H1 (cell line): ENCODE measurements around the gene AOAH. TPM values are rescaled to one million over a fixed set of nuclear protein-coding genes. Genes with fewer than 3 reads are reported as not detected.

Experiments
- CHD2 ChIP-seq: IDR thresholded peaks from 2 replicates; pipeline ENCODE4 v1.6.1; 2012; ENCODE audit warnings: low read length, improper control_type of control experiment
- KDM1A ChIP-seq: fragments of 200-600, 300-600 bp; sonication (generic); IDR thresholded peaks from 2 replicates; pipeline ENCODE4 v1.7.1; 2016; ENCODE audit warnings: mild to moderate bottlenecking, low read length, borderline replicate concordance
- YY1 ChIP-seq: IDR thresholded peaks from 2 replicates; pipeline ENCODE4 v1.6.1; 2011; ENCODE audit warnings: low read depth, mild to moderate bottlenecking, low read length
- polyA plus RNA-seq, 7 experiments: library from polyadenylated mRNA; depleted of rRNA in 3 of 7; stranded (reverse) in 5 of 7; unstranded in 2 of 7; fragments of >200 nt in 5 of 7; fragments of 200-250 nt in 2 of 7; gene quantifications; 1 replicate in 5 of 7; 2 replicates in 1 of 7; 4 replicates in 1 of 7; pipeline versions ENCODE4 v1.2.1 to v1.2.3, GENCODE V29; 2011 to 2013; ENCODE audit warnings: missing spikeins in 2 of 7, mixed read lengths in 2 of 7
- total RNA-seq: library from RNA; stranded (reverse); fragmentation: NEBNext Ultra II Directional; extraction: Animal tissue kit (Norgen Biotek cat#: 25700); gene quantifications from 2 replicates; pipeline ENCODE4 v1.2.1, GENCODE V29; 2021

AOAH gene
- total and polyA plus RNA-seq, 2 of the 8 experiments (the other 6 are each of a cell fraction or from before 2014, with no cell fraction given): 0.08 TPM; not detected in 1

DNA sequence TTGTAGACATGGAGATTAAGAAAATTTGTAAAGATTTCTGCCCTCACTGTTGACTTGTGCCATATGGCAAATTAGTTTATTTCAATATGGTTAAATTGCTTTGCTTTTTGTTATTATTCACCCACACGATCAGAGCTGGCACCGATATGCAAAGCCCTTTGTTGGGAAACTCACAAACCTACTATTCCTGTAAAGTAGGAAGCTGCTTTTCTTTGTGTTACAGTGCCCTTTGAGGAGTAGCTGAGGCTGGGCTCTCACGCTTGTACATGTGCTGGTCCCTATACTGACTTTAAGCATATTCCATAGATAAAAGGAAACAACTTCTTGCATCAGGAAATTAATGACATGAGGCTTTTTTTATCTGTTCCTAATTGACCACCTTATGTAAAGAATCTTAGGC lies 17.6 kb upstream of the AOAH start (continued):
- TF ChIP-seq CHD2: no peak
- no peak for TF ChIP-seq KDM1A
- no peak for TF ChIP-seq YY1
